GM04504 (cell line): ENCODE results near the gene LEO1.

Source experiments
- DNase-seq: peaks from one replicate; pipeline ENCODE4 v3.0.0-alpha.2; 2012; ENCODE audit warnings: low read depth

The LEO1 gene

GRCh38 chr15:51931016-51931415, 40.6 kb downstream of the LEO1 start:
- no peak for DNase-seq

DNA sequence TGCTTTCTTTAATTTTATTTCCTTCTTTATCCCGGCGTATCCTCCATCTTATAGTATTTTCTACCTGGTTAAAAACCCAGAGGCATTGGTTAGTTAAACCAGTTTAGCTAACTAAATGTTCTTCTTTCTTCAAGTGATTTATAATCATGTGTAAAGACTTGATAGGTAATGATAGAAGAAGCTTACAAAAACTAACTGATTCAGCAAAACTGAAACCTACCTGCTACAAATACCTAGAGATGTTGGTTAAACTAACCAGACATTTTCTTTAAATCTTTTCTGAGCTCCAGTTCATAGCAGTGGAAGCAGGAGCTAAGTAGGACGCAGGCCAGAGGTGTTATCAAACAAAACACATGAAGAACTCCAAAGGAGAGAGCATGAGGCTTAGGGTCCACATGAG, 44.8 kb downstream of the LEO1 start:
- DNase-seq = no peak

- DNase-seq = no peak
Measured at GRCh38 chr15:51924156-51925068, 47.2 kb downstream of the LEO1 start.

GRCh38 chr15:51917493-51917892, 54.1 kb downstream of the LEO1 start:
- DNase-seq = no peak

GRCh38 chr15:51912528-51912927, 59.0 kb downstream of the LEO1 start:
- no peak for DNase-seq

- no peak for DNase-seq
Measured at GRCh38 chr15:51909584-51909983, 62.0 kb downstream of the LEO1 start.

- DNase-seq = no peak
Measured at GRCh38 chr15:51908316-51908715, 63.3 kb downstream of the LEO1 start.

DNA sequence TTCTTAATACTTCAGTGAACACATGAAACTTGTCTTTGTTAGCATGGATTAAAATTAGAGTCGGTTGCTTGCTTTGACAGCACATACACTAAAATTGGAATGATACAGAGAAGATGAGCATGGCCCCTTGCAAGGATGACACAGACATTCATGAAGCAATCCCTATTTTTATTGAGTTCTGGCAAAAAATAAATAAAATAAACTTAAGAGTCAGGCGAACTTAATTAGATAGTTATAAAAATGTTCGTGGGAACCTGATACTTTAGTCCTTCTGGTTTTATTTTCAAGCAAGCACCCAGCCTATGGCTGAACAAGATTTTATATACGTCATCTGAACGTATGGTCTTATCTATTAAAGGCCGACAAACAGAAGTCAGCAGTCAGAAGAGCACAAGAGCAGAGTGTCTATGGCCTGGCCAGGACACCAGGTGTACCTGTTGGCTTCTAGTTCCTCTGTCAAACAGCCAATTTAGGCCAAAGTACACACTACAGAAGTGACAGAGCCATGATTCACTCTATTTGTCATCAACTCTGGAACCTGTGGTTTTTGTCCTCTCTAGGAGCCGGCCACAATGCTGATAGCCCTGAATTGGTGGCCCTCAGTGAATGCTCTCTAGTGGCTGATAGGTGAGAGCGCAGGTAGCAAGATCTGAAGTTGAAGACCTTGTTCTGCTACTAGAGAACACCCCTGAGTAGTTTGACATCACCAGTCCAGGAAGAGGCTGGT, 64.3 kb downstream of the LEO1 start:
- DNase-seq = no peak

DNA sequence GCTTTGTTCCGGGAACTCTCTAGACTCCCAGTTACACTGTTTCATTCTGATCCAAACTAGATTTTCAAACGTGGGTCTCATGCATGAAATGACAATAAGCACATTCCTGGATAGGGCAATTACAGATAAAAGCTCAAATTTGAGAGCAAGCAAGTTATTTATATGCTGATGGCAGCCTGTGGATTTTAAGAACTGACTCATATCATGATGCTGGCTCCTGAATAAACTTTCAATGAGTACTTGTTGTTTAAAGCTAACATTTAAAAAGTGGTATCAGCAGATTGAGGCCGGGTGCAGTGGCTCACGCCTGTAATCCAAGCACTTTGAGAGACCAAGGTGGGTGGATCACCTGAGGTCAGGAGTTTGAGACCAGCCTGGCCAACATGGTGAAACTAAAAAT, 66.6 kb downstream of the LEO1 start:
- DNase-seq = no peak

DNA sequence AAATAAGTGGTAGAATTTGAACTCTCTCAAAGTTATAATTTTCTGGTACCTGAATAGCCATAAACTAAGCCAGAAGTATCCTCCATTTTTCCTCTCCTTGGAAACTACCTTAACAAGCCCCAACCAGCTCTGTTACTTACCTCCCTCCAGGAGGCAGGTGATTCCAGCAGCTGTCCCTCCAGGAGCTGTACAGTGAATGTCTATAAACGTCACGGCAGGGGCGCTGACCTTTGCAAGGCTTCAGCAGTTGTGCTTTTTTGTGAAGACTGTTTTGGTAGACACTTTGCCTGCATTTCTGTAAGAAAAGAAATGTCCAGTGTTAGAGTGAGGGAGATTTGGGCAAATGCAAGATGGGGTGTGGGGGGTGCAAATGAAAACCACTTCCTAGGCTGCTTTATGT, 67.2 kb downstream of the LEO1 start:
- no peak for DNase-seq

GRCh38 chr15:51889486-51889885, 82.1 kb downstream of the LEO1 start:
- DNase-seq = no peak

DNA sequence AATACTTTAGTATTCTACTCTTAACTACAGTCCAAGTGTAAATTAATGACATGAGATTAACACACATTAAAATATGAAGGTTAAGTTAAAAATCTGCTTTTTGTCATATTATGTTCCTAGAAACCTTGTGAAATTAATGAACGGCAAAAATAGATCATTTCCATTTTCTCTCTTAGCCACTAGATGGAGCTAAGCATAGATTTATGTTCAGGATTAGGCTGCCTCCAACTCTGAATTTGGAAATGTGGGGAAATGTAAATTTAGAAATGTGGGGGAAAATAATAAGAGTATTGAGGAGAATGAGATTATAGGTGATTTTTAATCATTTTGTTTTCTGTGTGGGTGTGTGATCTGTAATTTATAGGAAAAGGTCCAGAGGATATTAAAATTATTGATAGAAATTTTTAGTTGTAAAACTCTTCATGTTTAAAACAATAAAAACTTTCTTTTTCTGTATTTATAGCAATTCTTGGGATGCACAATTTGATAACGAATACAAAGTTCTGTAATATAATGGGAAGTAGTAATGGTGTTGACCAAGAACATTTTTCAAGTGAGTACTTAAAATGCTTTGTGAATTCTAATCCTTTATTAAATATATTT, 82.9 kb downstream of the LEO1 start:
- DNase-seq = no peak
